GM19452 (cell line): ENCODE measurements around the gene RNF40.
A peak's percentile ranks its signal among the peaks of the same experiment; 100 is the strongest.

ENCODE experiments used
- ATAC-seq: cut with Tn5 transposase; IDR thresholded peaks from one replicate; pipeline ENCODE4 v1.9.1; 2021; ENCODE audit not compliant: unreplicated experiment

RNF40 gene

GRCh38 chr16:30740364-30741251, 21.5 kb upstream of the RNF40 start:
- no peak for ATAC-seq

GRCh38 chr16:30741461-30741914, 20.6 kb upstream of the RNF40 start:
- ATAC-seq, result no peak

- ATAC-seq, result no peak
Measured at GRCh38 chr16:30743716-30744115, 18.4 kb upstream of the RNF40 start.

GRCh38 chr16:30744183-30744582, 17.9 kb upstream of the RNF40 start:
- no peak for ATAC-seq

GRCh38 chr16:30745082-30745481, 17.0 kb upstream of the RNF40 start:
- no peak for ATAC-seq

GRCh38 chr16:30746638-30747175, 15.4 kb upstream of the RNF40 start:
- ATAC-seq, result no peak

- ATAC-seq, result no peak
Measured at GRCh38 chr16:30747331-30747730, 14.8 kb upstream of the RNF40 start.

- peak; percentile 97 for ATAC-seq
Measured at GRCh38 chr16:30747799-30748633, 14.1 kb upstream of the RNF40 start, which contains the start of gene PHKG2. Gene PHKG2, plus strand, starts transcription at chr16:30748425. Its CDS starts 396 bp downstream, at chr16:30748821.

- ATAC-seq, result peak; percentile 3
Measured at GRCh38 chr16:30748634-30749445, 13.3 kb upstream of the RNF40 start.

- ATAC-seq, result no peak
Measured at GRCh38 chr16:30750201-30750600, 11.9 kb upstream of the RNF40 start.

GRCh38 chr16:30750876-30751465, 11.2 kb upstream of the RNF40 start:
- no peak for ATAC-seq

- no peak for ATAC-seq
Measured at GRCh38 chr16:30753596-30753995, 8.5 kb upstream of the RNF40 start.

GRCh38 chr16:30755955-30756780, 6.0 kb upstream of the RNF40 start:
- ATAC-seq, result no peak

- ATAC-seq, result no peak
Measured at GRCh38 chr16:30756781-30757100, 5.4 kb upstream of the RNF40 start.

- no peak for ATAC-seq
Measured at GRCh38 chr16:30757316-30757715, 4.8 kb upstream of the RNF40 start.

- ATAC-seq, result no peak
Measured at GRCh38 chr16:30758988-30759491, 3.1 kb upstream of the RNF40 start.

- ATAC-seq, result no peak
Measured at GRCh38 chr16:30760001-30760559, 2.0 kb upstream of the RNF40 start.

GRCh38 chr16:30760577-30761426, 1.3 kb upstream of the RNF40 start:
- no peak for ATAC-seq
